Hematopoietic multipotent progenitor cell (in vitro differentiated cells): ENCODE results near the gene MYO10. TPM values are rescaled to one million over a fixed set of nuclear protein-coding genes. Genes with fewer than 3 reads are reported as not detected.
"Not testable (repeated sequence)": the region's sequence is repeated elsewhere in the genome, so short reads cannot be mapped to it uniquely, and the experiment has no call there.

Experiments used
- DNase-seq, 3 donors: peaks; one replicate each; pipeline ENCODE4 v3.0.0-alpha.2; 2011 to 2015; ENCODE audit warnings: low read depth in 2 of 3, low spot score in 2 of 3
- total RNA-seq: library from RNA; depleted of rRNA; stranded (reverse); fragments of >200 nt; gene quantifications from one replicate; pipeline ENCODE4 v1.2.3, GENCODE V29; 2012

MYO10 gene
- total RNA-seq, 1 donor = 0.54 TPM

DNA sequence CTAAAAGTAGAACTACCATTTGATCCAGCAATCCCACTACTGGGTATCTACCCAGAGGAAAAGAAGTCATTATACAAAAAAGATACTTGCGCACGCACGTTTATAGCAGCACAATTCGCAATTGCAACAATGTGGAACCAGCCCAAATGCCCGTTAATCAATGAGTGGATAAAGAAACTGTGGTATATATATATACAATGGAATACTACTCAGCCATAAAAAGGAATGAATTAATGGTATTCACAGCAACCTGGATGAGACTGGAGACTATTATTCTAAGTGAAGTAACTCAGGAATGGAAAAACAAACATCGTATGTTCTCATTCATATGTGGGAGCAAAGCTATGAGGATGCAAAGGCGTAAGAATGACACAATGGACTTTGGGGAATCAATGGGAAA lies 104.8 kb downstream of the MYO10 start:
- DNase-seq = not testable (repeated sequence)

DNA sequence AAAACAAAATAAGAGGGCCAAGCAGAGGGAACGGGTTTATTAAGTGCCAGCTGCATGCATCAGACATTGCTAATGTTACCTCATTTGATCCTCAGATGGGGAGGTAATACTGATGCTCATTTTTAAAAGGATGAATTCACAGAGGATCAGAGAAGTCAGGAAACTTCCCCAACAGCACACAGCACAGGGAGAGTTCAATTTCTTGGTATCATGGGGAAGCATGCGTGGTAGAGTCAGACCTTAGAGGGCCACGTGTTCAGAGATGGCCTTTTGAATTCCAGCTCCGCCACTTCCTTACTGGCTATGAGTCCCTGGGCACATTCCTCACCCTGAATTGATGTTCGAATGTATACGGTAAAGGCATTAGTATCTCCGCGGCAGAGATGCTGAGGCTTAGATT lies 108.3 kb downstream of the MYO10 start:
- DNase-seq = no peak

DNA sequence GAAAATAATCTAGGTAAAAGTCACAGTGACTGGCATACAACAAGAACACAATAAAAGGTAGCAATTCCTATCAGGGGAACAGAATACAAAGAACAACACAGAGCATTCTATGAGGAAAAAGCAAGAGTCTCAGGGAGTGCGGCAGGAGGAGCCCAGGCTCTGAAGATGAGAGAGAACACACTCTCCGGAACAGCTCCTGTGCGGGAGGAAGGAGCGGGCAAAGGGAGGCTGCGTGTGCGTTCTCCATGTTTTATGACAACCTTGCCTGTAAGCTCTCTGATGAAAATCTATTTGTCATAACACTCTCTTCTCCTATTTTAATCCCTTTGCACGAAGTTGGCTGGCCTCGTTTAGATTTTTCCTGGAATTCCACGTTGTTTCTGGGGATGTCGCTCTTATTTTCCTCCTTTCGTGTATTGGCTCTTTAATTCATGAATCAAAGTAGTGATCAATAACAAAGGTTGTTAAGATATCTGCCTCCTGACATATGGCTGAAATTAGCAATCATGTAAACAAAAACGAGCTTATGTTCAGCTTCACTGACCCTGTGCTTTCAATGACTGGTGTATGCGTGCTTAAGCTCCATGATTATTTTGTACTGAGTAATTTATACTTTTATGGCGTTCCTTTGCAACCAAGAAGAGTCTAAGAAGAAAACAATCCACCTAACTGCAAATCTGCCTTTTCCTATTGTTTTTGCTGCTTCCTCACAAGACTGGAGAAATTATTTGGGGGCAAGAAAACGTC lies 109.5 kb downstream of the MYO10 start:
- DNase-seq = no peak

GRCh38 chr5:16819522-16820167 lies 116.4 kb downstream of the MYO10 start:
- DNase-seq = no peak

DNA sequence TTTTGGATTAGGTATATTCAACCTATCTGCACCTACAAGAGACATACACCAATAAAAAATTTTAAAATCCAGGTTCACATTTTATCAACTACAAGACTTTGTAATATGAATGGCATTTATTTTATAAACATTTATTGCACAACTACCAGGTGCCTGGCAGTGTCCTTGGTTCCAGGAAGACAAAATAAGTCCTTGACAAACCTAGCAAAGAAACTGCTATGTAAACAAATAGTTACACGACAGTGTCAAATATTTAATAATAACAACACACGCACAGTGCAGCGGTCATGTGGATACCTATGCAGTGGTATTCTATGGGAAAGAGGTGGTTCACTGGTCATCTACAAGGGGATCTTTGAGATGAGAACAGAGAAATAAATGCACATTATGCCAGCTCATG lies 120.7 kb downstream of the MYO10 start:
- DNase-seq = no peak

- no peak for DNase-seq
Measured at GRCh38 chr5:16812911-16813310, 123.2 kb downstream of the MYO10 start.

DNA sequence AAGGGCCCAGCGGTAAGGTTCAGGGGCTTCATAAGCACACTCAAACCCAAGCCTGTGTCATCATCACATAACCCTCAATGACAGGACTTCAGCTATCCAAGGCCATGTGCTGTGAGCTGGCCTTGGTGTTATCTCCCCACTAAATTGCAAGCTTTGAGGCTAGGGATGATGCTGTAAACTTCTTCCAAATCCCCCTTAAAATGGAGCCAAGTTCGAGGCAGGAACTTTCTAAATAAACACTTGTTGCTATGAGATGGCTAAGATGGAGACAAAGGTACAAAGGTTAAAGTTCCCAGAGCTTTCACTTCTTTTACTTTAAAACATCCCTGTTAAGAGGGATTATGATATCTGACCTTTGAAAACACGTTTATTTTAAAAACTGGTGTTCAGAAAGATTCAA lies 123.6 kb downstream of the MYO10 start:
- no peak for DNase-seq

GRCh38 chr5:16810208-16810854 lies 125.8 kb downstream of the MYO10 start:
- DNase-seq = no peak

DNA sequence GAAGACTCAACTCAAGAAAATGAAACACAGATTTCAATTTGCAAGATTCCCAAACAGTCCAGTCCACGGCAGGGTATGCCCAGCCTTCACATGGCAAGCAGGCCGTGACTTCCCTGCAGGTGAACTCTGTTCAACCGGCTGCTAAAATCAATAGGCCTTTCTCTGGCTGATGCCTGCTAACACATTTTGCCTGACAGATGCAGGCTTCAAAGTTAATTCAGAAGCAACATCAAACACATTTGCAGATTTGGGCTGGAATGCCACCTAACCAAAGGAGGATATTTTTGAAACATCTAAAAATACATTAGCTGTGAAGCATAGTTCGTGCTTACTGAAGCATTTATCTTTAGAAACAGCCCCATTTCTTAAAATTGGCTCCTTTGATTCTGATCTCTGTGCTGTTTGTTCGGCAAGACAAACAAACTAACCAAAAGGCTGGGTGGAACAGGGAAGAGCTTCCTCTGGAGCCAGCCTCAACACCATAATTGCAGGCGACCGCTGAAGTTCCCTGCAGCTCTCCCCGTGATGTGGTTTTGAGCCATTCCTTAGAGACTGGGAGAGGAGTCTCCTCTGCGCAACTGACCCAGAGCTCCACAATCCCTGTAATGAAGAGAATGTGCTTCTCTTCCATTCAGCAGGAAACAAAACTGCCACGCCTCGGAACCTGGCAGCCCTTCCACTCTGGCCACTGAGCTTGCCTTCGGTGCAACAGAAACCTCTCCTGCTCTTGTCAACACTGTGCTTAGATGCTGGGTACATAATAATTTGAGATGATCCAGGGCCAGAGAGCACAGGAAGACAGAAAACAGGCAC lies 126.5 kb downstream of the MYO10 start:
- DNase-seq = no peak

DNA sequence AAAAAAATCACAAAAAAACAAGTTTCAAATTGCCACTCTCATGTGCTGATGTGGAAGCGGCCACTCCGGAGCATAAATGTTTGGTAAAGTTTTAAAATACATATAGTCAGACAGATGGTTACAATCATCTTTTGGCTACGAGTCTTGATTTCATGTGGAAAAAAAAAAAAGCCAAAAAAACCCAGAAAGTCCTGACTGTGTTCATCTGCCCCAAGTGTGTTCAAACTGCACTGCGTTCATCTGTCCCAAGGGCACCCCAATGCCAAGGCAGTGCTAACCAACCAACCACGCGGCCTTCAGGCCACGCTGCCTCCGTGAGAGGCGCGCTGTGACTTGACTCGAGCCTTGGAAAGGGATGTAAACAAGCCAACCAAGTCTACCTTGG lies 127.1 kb downstream of the MYO10 start:
- DNase-seq = no peak

DNA sequence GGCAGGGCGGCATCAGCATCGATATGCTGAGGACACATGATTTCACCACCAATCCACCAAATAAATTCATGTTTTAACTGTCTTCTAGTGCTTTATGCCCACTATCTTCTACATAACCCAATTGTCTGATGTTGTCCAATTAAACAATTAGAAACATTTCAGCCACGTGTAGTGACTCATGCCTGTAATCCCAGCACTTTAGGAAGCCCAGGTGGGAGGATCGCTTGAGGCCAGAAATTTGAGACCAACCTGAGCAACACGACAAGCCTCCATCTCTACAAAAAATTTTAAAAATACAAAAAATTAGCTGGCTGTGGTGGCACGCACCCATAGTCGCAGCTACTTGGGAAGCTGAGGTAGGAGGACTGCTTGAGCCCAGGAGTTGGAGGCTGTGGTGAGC lies 128.1 kb downstream of the MYO10 start:
- DNase-seq = no peak

DNA sequence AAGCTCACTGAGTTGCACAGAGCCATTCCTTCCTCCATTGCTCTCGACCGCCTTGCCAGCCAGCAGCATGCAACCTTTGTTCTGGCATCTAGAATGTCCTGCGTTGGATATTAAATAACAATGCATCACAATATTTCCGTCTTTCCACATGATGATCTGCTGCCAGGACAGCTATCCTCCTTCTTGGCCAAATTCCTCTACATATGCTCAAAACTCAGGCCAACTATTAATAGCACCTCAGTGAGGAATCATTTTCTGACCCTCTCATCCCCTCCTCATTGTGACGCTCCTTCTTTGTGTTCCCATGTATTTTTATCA lies 128.6 kb downstream of the MYO10 start:
- no peak for DNase-seq

DNA sequence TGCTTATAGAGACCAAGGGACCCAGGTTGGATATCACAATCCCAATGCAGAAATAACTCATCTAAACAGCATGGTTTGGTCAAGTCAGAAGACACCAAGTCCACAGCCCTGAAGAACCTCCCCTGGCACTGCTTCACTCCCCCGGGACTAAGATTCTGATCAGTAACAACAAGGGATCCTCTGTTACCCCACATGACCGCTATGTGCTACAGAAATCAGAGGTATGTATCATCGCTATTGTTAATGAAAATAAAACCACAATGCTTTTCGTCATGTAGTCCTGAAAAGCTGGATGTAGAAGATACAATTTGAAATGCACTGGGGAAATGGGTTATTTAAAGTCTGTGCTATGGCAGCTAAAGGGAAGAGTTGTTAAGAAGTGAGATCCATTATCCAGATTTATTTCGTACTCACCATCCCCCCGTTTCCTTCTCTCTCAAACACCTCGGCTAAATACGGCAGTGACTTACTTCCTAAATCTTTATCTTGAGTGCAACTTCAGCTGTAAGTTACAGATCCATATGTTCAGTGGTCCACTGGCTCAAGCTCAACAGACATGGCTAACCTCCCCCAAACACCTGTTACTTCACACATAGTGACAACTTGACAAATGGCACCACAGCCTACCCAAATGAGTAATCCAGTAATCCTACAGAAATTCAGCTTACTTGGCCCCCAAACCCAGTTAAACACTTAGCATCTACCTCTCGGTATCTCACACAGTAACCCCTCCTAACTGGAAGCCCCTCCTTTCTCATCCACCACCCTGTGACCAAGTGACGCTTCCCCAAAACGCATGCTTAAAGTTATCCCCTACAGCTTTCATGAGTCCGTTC lies 129.2 kb downstream of the MYO10 start:
- DNase-seq = peak in 1 of 3 donors; percentile 56

DNA sequence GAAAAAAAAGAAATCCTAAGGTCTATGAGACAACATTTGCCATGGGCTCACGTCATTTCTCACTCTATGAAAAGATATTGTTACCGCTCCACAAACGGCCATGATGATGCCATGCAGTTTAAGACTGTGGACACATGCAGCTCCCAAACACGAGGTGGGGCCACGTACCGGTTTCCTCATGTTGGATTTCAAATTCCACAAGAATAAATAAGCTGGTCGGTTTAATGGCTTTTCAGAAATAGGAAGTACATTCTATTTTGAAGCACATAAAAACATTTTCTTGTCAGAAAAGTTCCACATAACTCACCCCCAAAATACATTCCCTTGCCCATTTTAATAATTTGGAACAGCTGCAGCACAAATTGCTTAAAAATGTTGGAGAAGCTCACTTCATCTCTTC lies 130.6 kb downstream of the MYO10 start:
- DNase-seq = no peak

- no peak for DNase-seq
Measured at GRCh38 chr5:16803831-16804230, 132.3 kb downstream of the MYO10 start.

DNA sequence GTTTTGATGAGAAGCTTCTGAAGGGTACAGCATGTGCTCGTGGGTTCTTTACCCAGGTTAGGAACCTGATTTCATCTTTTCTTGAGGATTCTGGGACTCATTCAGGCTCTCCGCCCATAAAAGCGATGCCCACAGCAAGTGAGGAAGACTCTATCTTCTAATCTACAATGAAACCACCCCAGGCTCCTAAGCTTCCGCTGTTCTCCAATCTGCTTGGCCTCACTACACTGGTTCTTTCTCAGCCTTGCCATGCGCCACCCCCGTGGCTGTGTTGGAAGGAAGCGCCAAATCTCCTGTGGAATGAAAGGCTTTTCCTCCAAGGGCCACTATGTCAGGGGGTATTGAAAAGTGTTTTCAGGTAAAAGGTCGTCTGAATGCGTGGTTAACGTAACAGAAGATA lies 135.6 kb downstream of the MYO10 start:
- no peak for DNase-seq

- no peak for DNase-seq
Measured at GRCh38 chr5:16799796-16800195, 136.3 kb downstream of the MYO10 start.

DNA sequence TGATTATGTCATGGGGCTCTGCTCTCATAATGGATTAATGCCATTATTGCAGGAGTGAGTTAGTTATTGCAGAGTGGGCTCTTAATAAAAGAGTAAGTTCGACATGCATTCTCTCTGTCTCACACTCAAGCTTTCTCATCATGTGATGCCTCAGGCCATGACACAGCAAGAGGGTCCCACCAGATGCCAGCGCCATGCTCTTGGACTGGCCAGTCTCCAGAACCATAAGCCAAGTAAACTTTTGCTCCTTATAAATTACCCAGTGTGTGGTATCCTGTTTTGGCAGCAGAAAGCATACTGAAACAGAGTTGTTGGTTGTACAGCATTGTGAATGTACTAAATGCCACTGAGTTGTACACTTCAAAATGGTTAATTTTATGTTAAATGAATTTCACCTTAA lies 138.1 kb downstream of the MYO10 start:
- no peak for DNase-seq

- DNase-seq = no peak
Measured at GRCh38 chr5:16794269-16794913, 141.7 kb downstream of the MYO10 start.
